Measurements from ENCODE around the gene IRF5.
"Not testable (repeated sequence)": the region's sequence is repeated elsewhere in the genome, so short reads cannot be mapped to it uniquely, and the experiment has no call there.

The IRF5 gene

GRCh38 chr7:128982105-128982504 is 44.4 kb downstream of the IRF5 start:
- no peak for DNase-seq (ENCODE audit: low read depth in 2 of 2)
- no peak for TF ChIP-seq CTCF (IDR thresholded peaks at IDR 0.05; ENCODE audit: low read depth, low read length)
- no peak overlapping the region for H3K4me3 ChIP-seq (replicated peaks in 1 of 2; ENCODE audit: low read depth in 2 of 2, low read length in 2 of 2)

- DNase-seq (ENCODE audit: low read depth in 2 of 2) = no peak
- no peak for TF ChIP-seq CTCF (IDR thresholded peaks at IDR 0.05; ENCODE audit: low read depth, low read length)
Measured at GRCh38 chr7:128985660-128986059, 47.9 kb downstream of the IRF5 start.

GRCh38 chr7:128986609-128987008 is 48.9 kb downstream of the IRF5 start:
- DNase-seq (ENCODE audit: low read depth in 2 of 2) = no peak
- H3K4me3 ChIP-seq (replicated peaks in 1 of 2; ENCODE audit: low read depth in 2 of 2, low read length in 2 of 2) = no peak overlapping the region
- no peak for TF ChIP-seq CTCF (IDR thresholded peaks at IDR 0.05; ENCODE audit: low read depth, low read length)

More at GRCh38 chr7:128985660-128986059, 47.9 kb downstream of the IRF5 start:
- H3K4me3 ChIP-seq (replicated peaks in 1 of 2; ENCODE audit: low read depth in 2 of 2, low read length in 2 of 2) = no peak overlapping the region

- DNase-seq (ENCODE audit: low read depth in 2 of 2) = no peak
- no peak overlapping the region for H3K4me3 ChIP-seq (replicated peaks in 1 of 2; ENCODE audit: low read depth in 2 of 2, low read length in 2 of 2)
- no peak for TF ChIP-seq CTCF (IDR thresholded peaks at IDR 0.05; ENCODE audit: low read depth, low read length)
Measured at GRCh38 chr7:128988372-128988771, 50.6 kb downstream of the IRF5 start.

- TF ChIP-seq CTCF (IDR thresholded peaks at IDR 0.05; ENCODE audit: low read depth, low read length) = no peak
- H3K4me3 ChIP-seq (replicated peaks in 1 of 2; ENCODE audit: low read depth in 2 of 2, low read length in 2 of 2) = no peak overlapping the region
Measured at GRCh38 chr7:128989961-128990360, 52.2 kb downstream of the IRF5 start.

GRCh38 chr7:128993419-128993818 is 55.7 kb downstream of the IRF5 start:
- no peak for DNase-seq (ENCODE audit: low read depth in 2 of 2)
- no peak overlapping the region for H3K4me3 ChIP-seq (replicated peaks in 1 of 2; ENCODE audit: low read depth in 2 of 2, low read length in 2 of 2)
- no peak for TF ChIP-seq CTCF (IDR thresholded peaks at IDR 0.05; ENCODE audit: low read depth, low read length)

More at GRCh38 chr7:128989961-128990360, 52.2 kb downstream of the IRF5 start:
- no peak for DNase-seq (ENCODE audit: low read depth in 2 of 2)

- H3K4me3 ChIP-seq (replicated peaks in 1 of 2; ENCODE audit: low read depth in 2 of 2, low read length in 2 of 2); DNase-seq (ENCODE audit: low read depth in 2 of 2): not testable (repeated sequence)
Measured at GRCh38 chr7:128994560-128994959, 56.8 kb downstream of the IRF5 start.

Data from cardiac fibroblast (primary cell).